Measurements from ENCODE around the gene ATRNL1.
"Not testable (repeated sequence)": the region's sequence is repeated elsewhere in the genome, so short reads cannot be mapped to it uniquely, and the experiment has no call there.

Gene ATRNL1

GRCh38 chr10:115818012-115818411 is 724.8 kb downstream of the ATRNL1 start:
- no peak overlapping the region for H3K27ac ChIP-seq (ENCODE audit: low read depth, low read length)
- H3K56ac ChIP-seq (ENCODE audit: low read length): no peak overlapping the region
- no peak overlapping the region for H3K4ac ChIP-seq (ENCODE audit: low read depth, low read length)
- H3K23ac ChIP-seq (ENCODE audit: low read length): no peak overlapping the region
- H3K9ac ChIP-seq (ENCODE audit: low read length): no peak overlapping the region
- no peak overlapping the region for H2BK120ac ChIP-seq (ENCODE audit: low read depth, low read length)
- H3K36me3 ChIP-seq (ENCODE audit: control insufficient read depth, insufficient read depth, low read length): no peaks in the 10 kb centered on the region
- DNase-seq: no peak
- WGBS (ENCODE audit: extremely low coverage, insufficient coverage, low lambda C conversion rate): no CpG with 5 or more reads among the region's 2 CpGs
- no peak overlapping the region for H4K5ac ChIP-seq (ENCODE audit: low read length)
- H3K18ac ChIP-seq (ENCODE audit: low read length): no peak overlapping the region
- H3K27me3 ChIP-seq (ENCODE audit: insufficient read depth, low read length, poor library complexity): no peaks in the 10 kb centered on the region
- H3K79me2 ChIP-seq (ENCODE audit: control insufficient read depth, insufficient read depth, low read length): no peaks in the 10 kb centered on the region
- no peak overlapping the region for H3K4me3 ChIP-seq (ENCODE audit: low read length)
- no peak overlapping the region for H2AK5ac ChIP-seq (ENCODE audit: low read length)
- no peaks in the 10 kb centered on the region for H3K4me1 ChIP-seq (ENCODE audit: control insufficient read depth, low read depth, low read length)
- H3K4me2 ChIP-seq (ENCODE audit: low read length): no peak overlapping the region
- H2BK15ac ChIP-seq (replicated peaks; ENCODE audit: low read depth): no peak overlapping the region
- no peak overlapping the region for H2BK5ac ChIP-seq (ENCODE audit: low read length)
- no peaks in the 10 kb centered on the region for H3K79me1 ChIP-seq (ENCODE audit: low read length)
- H4K8ac ChIP-seq (ENCODE audit: low read depth, low read length): no peak overlapping the region

GRCh38 chr10:115826396-115826795 is 733.2 kb downstream of the ATRNL1 start:
- H3K79me1 ChIP-seq (ENCODE audit: low read length): no peaks in the 10 kb centered on the region
- no peaks in the 10 kb centered on the region for H3K79me2 ChIP-seq (ENCODE audit: control insufficient read depth, insufficient read depth, low read length)
- H3K18ac ChIP-seq (ENCODE audit: low read length): no peak overlapping the region
- DNase-seq: no peak
- H2BK120ac ChIP-seq (ENCODE audit: low read depth, low read length): no peak overlapping the region
- no peaks in the 10 kb centered on the region for H3K4me1 ChIP-seq (ENCODE audit: control insufficient read depth, low read depth, low read length)
- WGBS (ENCODE audit: extremely low coverage, insufficient coverage, low lambda C conversion rate): no CpG with 5 or more reads among the region's 9 CpGs
- no peaks in the 10 kb centered on the region for H3K36me3 ChIP-seq (ENCODE audit: control insufficient read depth, insufficient read depth, low read length)
- no peak overlapping the region for H4K8ac ChIP-seq (ENCODE audit: low read depth, low read length)
- no peak overlapping the region for H3K4ac ChIP-seq (ENCODE audit: low read depth, low read length)
- no peak overlapping the region for H3K4me2 ChIP-seq (ENCODE audit: low read length)
- H2BK5ac ChIP-seq (ENCODE audit: low read length): no peak overlapping the region
- no peak overlapping the region for H4K5ac ChIP-seq (ENCODE audit: low read length)
- no peak overlapping the region for H3K9ac ChIP-seq (ENCODE audit: low read length)
- no peak overlapping the region for H3K27ac ChIP-seq (ENCODE audit: low read depth, low read length)
- H2BK15ac ChIP-seq (replicated peaks; ENCODE audit: low read depth): no peak overlapping the region
- no peaks in the 10 kb centered on the region for H3K27me3 ChIP-seq (ENCODE audit: insufficient read depth, low read length, poor library complexity)
- no peak overlapping the region for H3K23ac ChIP-seq (ENCODE audit: low read length)
- H3K4me3 ChIP-seq (ENCODE audit: low read length): no peak overlapping the region
- no peak overlapping the region for H3K56ac ChIP-seq (ENCODE audit: low read length)
- H2AK5ac ChIP-seq (ENCODE audit: low read length): no peak overlapping the region

- Histone ChIP-seq H3K79me2 (ENCODE audit: control insufficient read depth, insufficient read depth, low read length) (no peaks in the 10 kb centered on the region), H3K4me1 (ENCODE audit: control insufficient read depth, low read depth, low read length) (no peaks in the 10 kb centered on the region), H3K4me3 (ENCODE audit: low read length) (no peak overlapping the region), H3K27me3 (ENCODE audit: insufficient read depth, low read length, poor library complexity) (no peaks in the 10 kb centered on the region), H3K79me1 (ENCODE audit: low read length) (no peaks in the 10 kb centered on the region), H2BK120ac (ENCODE audit: low read depth, low read length) (no peak overlapping the region), H2AK5ac (ENCODE audit: low read length) (no peak overlapping the region), H3K18ac (ENCODE audit: low read length) (no peak overlapping the region), H3K4me2 (ENCODE audit: low read length) (no peak overlapping the region), H3K9ac (ENCODE audit: low read length) (no peak overlapping the region), H2BK15ac (replicated peaks; ENCODE audit: low read depth) (no peak overlapping the region), H3K4ac (ENCODE audit: low read depth, low read length) (no peak overlapping the region), H2BK5ac (ENCODE audit: low read length) (no peak overlapping the region), H4K5ac (ENCODE audit: low read length) (no peak overlapping the region), H3K23ac (ENCODE audit: low read length) (no peak overlapping the region), H3K56ac (ENCODE audit: low read length) (no peak overlapping the region), H3K27ac (ENCODE audit: low read depth, low read length) (no peak overlapping the region), H4K8ac (ENCODE audit: low read depth, low read length) (no peak overlapping the region), H3K36me3 (ENCODE audit: control insufficient read depth, insufficient read depth, low read length) (no peaks in the 10 kb centered on the region)
- DNase-seq: peak; percentile 17
- WGBS (ENCODE audit: extremely low coverage, insufficient coverage, low lambda C conversion rate): no CpG with 5 or more reads among the region's 6 CpGs
Observed at GRCh38 chr10:115827231-115828009, 734.3 kb downstream of the ATRNL1 start.

GRCh38 chr10:115828182-115828581 is 735.0 kb downstream of the ATRNL1 start:
- DNase-seq; H2BK120ac ChIP-seq (ENCODE audit: low read depth, low read length): not testable (repeated sequence)
- WGBS (ENCODE audit: extremely low coverage, insufficient coverage, low lambda C conversion rate): no CpG with 5 or more reads among the region's 4 CpGs

GRCh38 chr10:115829521-115830205 is 736.5 kb downstream of the ATRNL1 start:
- H3K79me2 ChIP-seq (ENCODE audit: control insufficient read depth, insufficient read depth, low read length): no peaks in the 10 kb centered on the region
- no peak overlapping the region for H3K56ac ChIP-seq (ENCODE audit: low read length)
- no peaks in the 10 kb centered on the region for H3K36me3 ChIP-seq (ENCODE audit: control insufficient read depth, insufficient read depth, low read length)
- no peak overlapping the region for H3K4ac ChIP-seq (ENCODE audit: low read depth, low read length)
- no peak overlapping the region for H3K23ac ChIP-seq (ENCODE audit: low read length)
- DNase-seq: peak; percentile 39
- WGBS (ENCODE audit: extremely low coverage, insufficient coverage, low lambda C conversion rate): no CpG with 5 or more reads among the region's 3 CpGs
- H3K4me1 ChIP-seq (ENCODE audit: control insufficient read depth, low read depth, low read length): no peaks in the 10 kb centered on the region
- no peak overlapping the region for H3K27ac ChIP-seq (ENCODE audit: low read depth, low read length)
- H3K79me1 ChIP-seq (ENCODE audit: low read length): no peaks in the 10 kb centered on the region
- no peaks in the 10 kb centered on the region for H3K27me3 ChIP-seq (ENCODE audit: insufficient read depth, low read length, poor library complexity)
- H2BK15ac ChIP-seq (replicated peaks; ENCODE audit: low read depth): no peak overlapping the region
- no peak overlapping the region for H4K5ac ChIP-seq (ENCODE audit: low read length)
- no peak overlapping the region for H3K9ac ChIP-seq (ENCODE audit: low read length)
- H2BK5ac ChIP-seq (ENCODE audit: low read length): no peak overlapping the region
- H2AK5ac ChIP-seq (ENCODE audit: low read length): no peak overlapping the region
- H2BK120ac ChIP-seq (ENCODE audit: low read depth, low read length): no peak overlapping the region
- H3K4me2 ChIP-seq (ENCODE audit: low read length): no peak overlapping the region
- H3K18ac ChIP-seq (ENCODE audit: low read length): no peak overlapping the region
- no peak overlapping the region for H3K4me3 ChIP-seq (ENCODE audit: low read length)
- H4K8ac ChIP-seq (ENCODE audit: low read depth, low read length): no peak overlapping the region

More at GRCh38 chr10:115828182-115828581, 735.0 kb downstream of the ATRNL1 start:
- H3K4ac ChIP-seq (ENCODE audit: low read depth, low read length); H3K18ac ChIP-seq (ENCODE audit: low read length); H3K27me3 ChIP-seq (ENCODE audit: insufficient read depth, low read length, poor library complexity); H3K79me2 ChIP-seq (ENCODE audit: control insufficient read depth, insufficient read depth, low read length); H2BK15ac ChIP-seq (replicated peaks; ENCODE audit: low read depth); H3K9ac ChIP-seq (ENCODE audit: low read length); H3K27ac ChIP-seq (ENCODE audit: low read depth, low read length); H3K36me3 ChIP-seq (ENCODE audit: control insufficient read depth, insufficient read depth, low read length); H3K23ac ChIP-seq (ENCODE audit: low read length); H3K4me3 ChIP-seq (ENCODE audit: low read length); H3K79me1 ChIP-seq (ENCODE audit: low read length); H3K4me1 ChIP-seq (ENCODE audit: control insufficient read depth, low read depth, low read length); H2AK5ac ChIP-seq (ENCODE audit: low read length); H4K5ac ChIP-seq (ENCODE audit: low read length); H4K8ac ChIP-seq (ENCODE audit: low read depth, low read length); H3K4me2 ChIP-seq (ENCODE audit: low read length); H2BK5ac ChIP-seq (ENCODE audit: low read length); H3K56ac ChIP-seq (ENCODE audit: low read length): not testable (repeated sequence)

Measured in mesendoderm (in vitro differentiated cells).